Measurements from ENCODE around the gene MYD88. TPM values are rescaled to one million over a fixed set of nuclear protein-coding genes. Genes with fewer than 3 reads are reported as not detected.

The MYD88 gene
- total RNA-seq, 1 experiment from 2014 or later, result 17.7 TPM

DNA sequence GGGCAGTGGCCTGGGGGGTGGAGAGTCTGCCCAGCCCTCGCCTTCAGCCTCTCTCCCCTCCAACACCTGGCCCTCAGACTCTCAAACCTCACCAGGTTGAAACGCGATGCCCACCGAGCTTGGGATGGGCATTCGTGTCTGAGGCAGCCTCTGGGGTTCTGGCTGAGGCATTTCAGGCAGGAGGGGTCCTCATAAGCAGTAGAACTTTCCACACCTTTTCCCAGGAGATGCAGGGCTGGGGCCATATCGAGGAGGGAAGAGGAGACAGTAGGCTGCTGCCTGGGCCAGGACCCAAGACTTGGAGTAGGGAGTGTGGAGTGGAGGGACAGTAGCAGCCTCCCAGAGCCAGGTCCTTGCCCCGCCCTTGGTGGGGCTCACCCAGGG lies 26.1 kb upstream of the MYD88 start:
- no TSS peak for BruUV-seq (replicated peaks)

DNA sequence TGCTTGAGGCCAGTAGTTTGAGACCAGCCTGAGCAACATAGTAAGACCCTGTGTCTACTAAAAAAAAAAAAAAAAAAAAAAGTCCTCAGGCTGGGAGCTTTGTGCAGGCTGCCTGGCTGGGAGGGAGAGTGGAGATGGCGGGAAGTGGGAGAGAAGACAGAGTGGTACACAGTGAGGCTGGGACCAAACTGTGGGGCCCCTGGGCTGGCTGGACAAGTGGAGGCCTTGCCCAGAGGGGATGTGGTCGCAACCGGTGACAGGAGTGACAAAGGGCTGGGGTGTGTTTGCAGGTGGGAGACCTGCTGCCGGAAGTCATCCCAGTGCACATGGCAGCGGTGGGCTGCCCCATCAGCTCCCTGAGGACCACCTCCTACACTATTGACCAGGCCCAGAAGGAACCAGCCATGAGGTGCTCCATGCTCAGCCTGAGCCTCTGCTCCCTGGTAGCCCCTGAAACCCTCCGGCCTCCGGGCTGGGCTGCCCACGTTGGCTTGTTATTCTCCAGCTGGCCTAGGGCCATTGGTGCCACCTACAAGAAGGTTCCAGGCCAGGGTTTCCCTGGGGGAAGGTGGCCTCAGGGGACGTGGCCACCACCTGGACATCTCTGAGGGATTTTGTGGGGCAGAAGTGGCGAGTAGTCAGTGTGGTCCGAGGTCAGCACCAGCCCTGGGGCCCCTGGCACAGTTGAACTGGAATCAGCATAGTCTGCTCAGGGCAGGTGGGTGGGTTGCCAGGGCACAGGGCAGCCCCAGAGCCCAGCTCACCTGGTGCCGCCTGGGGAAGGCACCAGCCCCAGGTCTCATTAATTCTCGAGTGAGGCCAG lies 24.2 kb upstream of the MYD88 start:
- intact Hi-C loops (cut with micrococcal nuclease), result no loop called here
- ChIA-PET CTCF (no interaction called here), POLR2A (ENCODE audit: unreplicated experiment) (no interaction called here)
- TF ChIP-seq, protein P1, sequence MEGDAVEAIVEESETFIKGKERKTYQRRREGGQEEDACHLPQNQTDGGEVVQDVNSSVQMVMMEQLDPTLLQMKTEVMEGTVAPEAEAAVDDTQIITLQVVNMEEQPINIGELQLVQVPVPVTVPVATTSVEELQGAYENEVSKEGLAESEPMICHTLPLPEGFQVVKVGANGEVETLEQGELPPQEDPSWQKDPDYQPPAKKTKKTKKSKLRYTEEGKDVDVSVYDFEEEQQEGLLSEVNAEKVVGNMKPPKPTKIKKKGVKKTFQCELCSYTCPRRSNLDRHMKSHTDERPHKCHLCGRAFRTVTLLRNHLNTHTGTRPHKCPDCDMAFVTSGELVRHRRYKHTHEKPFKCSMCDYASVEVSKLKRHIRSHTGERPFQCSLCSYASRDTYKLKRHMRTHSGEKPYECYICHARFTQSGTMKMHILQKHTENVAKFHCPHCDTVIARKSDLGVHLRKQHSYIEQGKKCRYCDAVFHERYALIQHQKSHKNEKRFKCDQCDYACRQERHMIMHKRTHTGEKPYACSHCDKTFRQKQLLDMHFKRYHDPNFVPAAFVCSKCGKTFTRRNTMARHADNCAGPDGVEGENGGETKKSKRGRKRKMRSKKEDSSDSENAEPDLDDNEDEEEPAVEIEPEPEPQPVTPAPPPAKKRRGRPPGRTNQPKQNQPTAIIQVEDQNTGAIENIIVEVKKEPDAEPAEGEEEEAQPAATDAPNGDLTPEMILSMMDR (conservative IDR thresholded peaks at IDR 0.05; ENCODE audit: low read depth, low read length), result no peak
- TF ChIP-seq EZH2phosphoT487 (IDR thresholded peaks at IDR 0.05; ENCODE audit: borderline replicate concordance, low read length) (no peak), EZH2 (IDR thresholded peaks at IDR 0.05; ENCODE audit: low read length, unreplicated experiment) (no peak)
- no peaks in the 10 kb centered on the region for H3K36me3 ChIP-seq (ENCODE audit: low read depth, low read length)
- H3K27me3 ChIP-seq (ENCODE audit: low read length), result no peaks in the 10 kb centered on the region
- H3K9ac ChIP-seq (ENCODE audit: low read length), result no peak overlapping the region
- no peak overlapping the region for H3K27ac ChIP-seq (ENCODE audit: low read length)
- no TSS peak for BruUV-seq (replicated peaks)
- H3F3A ChIP-seq (ENCODE audit: low read length, unreplicated experiment), result no peaks in the 10 kb centered on the region
- no peak overlapping the region for H3K4me3 ChIP-seq (ENCODE audit: low read length)
- DNase-seq (no peak), ATAC-seq (no peak)
- H4K20me1 ChIP-seq (ENCODE audit: low read length), result no peaks in the 10 kb centered on the region
- H3K4me1 ChIP-seq (ENCODE audit: insufficient read depth, low read length), result peaks cover 6% of the 10 kb centered on the region; the same call in 1 of the 2 replicates
- no peaks in the 10 kb centered on the region for H3K79me2 ChIP-seq (ENCODE audit: low read length)
- H3K4me2 ChIP-seq (ENCODE audit: low read length), result no peak overlapping the region
- H3K9me3 ChIP-seq (ENCODE audit: low read length), result no peaks in the 10 kb centered on the region
- no peak overlapping the region for H2AFZ ChIP-seq (ENCODE audit: low read length)
- no peaks in the 10 kb centered on the region for H3K9me2 ChIP-seq (replicated peaks; ENCODE audit: low read length)

More for the DNA sequence above, 26.1 kb upstream of the MYD88 start:
- intact Hi-C loops (cut with micrococcal nuclease), result no loop called here
- no peak for ATAC-seq
- no peaks in the 10 kb centered on the region for H3K27me3 ChIP-seq (ENCODE audit: low read length)
- CTCF ChIA-PET, result no interaction called here
- TF ChIP-seq EZH2 (IDR thresholded peaks at IDR 0.05; ENCODE audit: low read length, unreplicated experiment) (no peak), EZH2phosphoT487 (IDR thresholded peaks at IDR 0.05; ENCODE audit: borderline replicate concordance, low read length) (no peak)
- TF ChIP-seq, protein P1 (conservative IDR thresholded peaks at IDR 0.05; ENCODE audit: low read depth, low read length), result no peak
- no peaks in the 10 kb centered on the region for H3K36me3 ChIP-seq (ENCODE audit: low read depth, low read length)
- no peak for DNase-seq
- H2AFZ ChIP-seq (ENCODE audit: low read length), result no peak overlapping the region
- no peak overlapping the region for H3K4me2 ChIP-seq (ENCODE audit: low read length)
- H3K4me1 ChIP-seq (ENCODE audit: insufficient read depth, low read length), result peaks cover 6% of the 10 kb centered on the region; the same call in 1 of the 2 replicates
- H4K20me1 ChIP-seq (ENCODE audit: low read length), result no peaks in the 10 kb centered on the region
- no peak overlapping the region for H3K4me3 ChIP-seq (ENCODE audit: low read length)
- H3K9me2 ChIP-seq (replicated peaks; ENCODE audit: low read length), result no peaks in the 10 kb centered on the region
- POLR2A ChIA-PET (ENCODE audit: unreplicated experiment), result interaction anchor here (0.6 kb wide), 1 partner anchor 430 kb away, joined by 3 read pairs; no protein-coding TSS in a partner anchor
- no peaks in the 10 kb centered on the region for H3K79me2 ChIP-seq (ENCODE audit: low read length)
- H3K27ac ChIP-seq (ENCODE audit: low read length), result no peak overlapping the region
- no peaks in the 10 kb centered on the region for H3F3A ChIP-seq (ENCODE audit: low read length, unreplicated experiment)
- H3K9me3 ChIP-seq (ENCODE audit: low read length), result no peaks in the 10 kb centered on the region
- H3K9ac ChIP-seq (ENCODE audit: low read length), result no peak overlapping the region

Measured in PC-3 (cell line).